HG03025 (cell line): Measurements from ENCODE around the gene ADGRV1.

Experiments used
- ATAC-seq: cut with Tn5 transposase; IDR thresholded peaks from one replicate; pipeline ENCODE4 v1.9.1; 2021; ENCODE audit warnings: mild to moderate bottlenecking, moderate library complexity; ENCODE audit not compliant: unreplicated experiment, low FRiP score

ADGRV1 gene

DNA sequence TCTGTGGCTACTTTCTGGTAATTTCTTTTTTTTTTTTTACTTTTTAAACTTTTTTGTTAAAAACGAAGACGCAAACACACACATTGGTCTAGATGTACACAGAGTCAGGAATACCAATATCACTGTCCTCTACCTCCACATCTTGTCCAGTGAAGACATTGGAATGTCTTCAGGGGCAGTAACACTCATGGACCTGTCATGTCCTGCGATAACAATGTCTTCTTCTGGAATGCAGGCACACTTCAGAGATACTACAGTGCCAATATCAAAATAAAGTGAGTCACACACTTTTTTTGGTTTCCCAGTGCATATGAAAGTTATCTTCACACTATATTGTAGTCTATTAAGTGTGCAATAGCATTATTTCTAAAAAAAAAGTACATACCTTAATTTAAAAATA lies 648.7 kb downstream of the ADGRV1 start:
- ATAC-seq, result no peak

DNA sequence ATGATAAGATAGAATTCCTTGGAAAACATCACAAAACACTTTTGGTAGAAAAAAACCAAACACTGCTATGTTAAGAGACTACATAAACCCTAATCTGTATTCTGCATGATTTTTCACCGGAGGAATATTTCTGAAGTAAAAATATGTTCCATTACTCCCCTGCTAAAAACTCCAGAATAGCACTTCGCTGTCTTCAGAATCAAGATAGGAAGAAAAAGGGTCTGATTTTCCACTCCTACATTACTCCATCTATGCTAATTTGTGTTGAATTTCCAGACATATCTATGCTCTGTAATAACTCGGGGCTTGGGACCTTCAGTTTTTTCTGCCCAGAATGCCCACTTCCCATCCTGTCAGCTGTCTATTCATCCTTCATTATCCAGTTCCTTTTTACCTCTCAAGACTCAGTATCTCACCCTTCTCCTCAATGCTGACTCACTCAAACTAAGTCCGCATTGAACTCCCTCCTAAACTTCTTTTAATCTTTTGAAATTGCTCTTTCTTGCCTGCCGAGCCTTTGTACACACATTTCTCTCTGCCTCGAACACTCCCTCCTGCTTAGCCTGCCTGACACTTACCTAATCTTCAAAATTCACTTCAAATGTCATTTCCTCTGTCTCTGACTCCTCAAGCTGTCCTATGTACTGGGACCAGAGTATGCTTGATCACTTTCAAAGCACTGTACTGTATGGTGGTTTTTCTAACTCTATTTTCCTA lies 653.6 kb downstream of the ADGRV1 start:
- no peak for ATAC-seq

DNA sequence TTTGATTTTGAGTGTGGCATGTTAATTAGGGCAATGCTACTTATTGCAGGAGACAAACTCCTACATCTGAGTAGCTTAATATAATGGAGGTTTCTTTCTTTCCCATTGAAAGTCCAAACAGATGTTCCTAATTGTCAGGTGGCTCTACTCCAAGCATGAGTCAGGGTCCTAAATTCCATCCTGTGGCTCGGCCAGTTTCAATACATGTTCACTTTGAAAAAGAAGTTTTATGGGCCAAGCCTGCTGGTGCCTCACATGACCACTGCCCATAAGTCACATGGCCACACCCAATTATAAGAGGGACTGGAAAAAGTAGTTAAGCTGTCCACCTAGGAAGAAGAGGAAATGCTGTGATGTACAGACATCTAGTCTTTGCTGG lies 654.1 kb downstream of the ADGRV1 start:
- ATAC-seq, result no peak
